Activated CD8-positive, alpha-beta T cell treated with anti-CD3 and anti-CD28 coated beads, Interleukin-2, amount 10 ng/mL, durations not matched to agents 7 days and 5 days (primary cell): ENCODE measurements around the gene ZNF609. TPM values are rescaled to one million over a fixed set of nuclear protein-coding genes. Genes with fewer than 3 reads are reported as not detected.

ENCODE experiments used
- ATAC-seq: fragments of 150-1000 bp; cut with Tn5 transposase; one replicate; pipeline ENCODE4 v1.10.0; 2021; ENCODE audit warnings: moderate library complexity
- CTCF ChIA-PET: fragments of 350-600 bp; sonication (Branson Sonifier 250); formaldehyde crosslinking; loops from one replicate; lab custom pipeline; 2021; ENCODE audit warnings: antibody characterized with exemption; lab: Charles Lee
- POLR2A ChIA-PET: fragments of 350-600 bp; sonication (Branson Sonifier 250); formaldehyde crosslinking; loops from one replicate; lab custom pipeline; 2021; ENCODE audit warnings: antibody characterized with exemption; lab: Charles Lee
- DNase-seq: peaks from one replicate; pipeline ENCODE4 v3.0.0-alpha.2; 2020
- H3K27ac Mint-ChIP-seq: one replicate; pipeline ENCODE4 v1.8.0; 2021; ENCODE audit warnings: mild to moderate bottlenecking, mixed read lengths
- H3K27me3 Mint-ChIP-seq: one replicate; pipeline ENCODE4 v1.8.0; 2021; ENCODE audit warnings: low read depth, mixed read lengths
- H3K36me3 Mint-ChIP-seq: one replicate; pipeline ENCODE4 v1.8.0; 2021; ENCODE audit warnings: low read depth, mixed read lengths
- H3K4me1 Mint-ChIP-seq: one replicate; pipeline ENCODE4 v1.8.0; 2021; ENCODE audit warnings: low read depth, mixed read lengths
- H3K4me3 Mint-ChIP-seq: one replicate; pipeline ENCODE4 v1.8.0; 2021; ENCODE audit warnings: mild to moderate bottlenecking, mixed read lengths
- H3K9me3 Mint-ChIP-seq: one replicate; pipeline ENCODE4 v1.8.0; 2022; ENCODE audit warnings: mixed read lengths; ENCODE audit not compliant: insufficient read depth
- total RNA-seq, 2 experiments: library from RNA; stranded (reverse); gene quantifications; one replicate each; pipeline ENCODE4 v1.2.3, GENCODE V29; 2021

Gene ZNF609
- total RNA-seq, 2 experiments from 2014 or later = 39.9 to 40.5 TPM

- no peaks in the 10 kb centered on the region for H3K27me3 Mint-ChIP-seq
- ChIA-PET CTCF (interaction anchor here (1.4 to 2.1 kb wide), 3 partner anchors 15 to 30 kb away, joined by 3 to 5 read pairs (median 5); no protein-coding TSS in a partner anchor), POLR2A (interaction anchor here (1.2 kb wide), 1 partner anchor 194 kb away, joined by 4 read pairs; no protein-coding TSS in a partner anchor)
- peaks cover 55% of the 10 kb centered on the region for H3K4me1 Mint-ChIP-seq
- H3K9me3 Mint-ChIP-seq = no peaks in the 10 kb centered on the region
- ATAC-seq (no peak), DNase-seq (no peak)
- H3K4me3 Mint-ChIP-seq = peak overlapping the region; percentile 62
- H3K36me3 Mint-ChIP-seq = peaks cover 14% of the 10 kb centered on the region
- peak overlapping the region; percentile 50 for H3K27ac Mint-ChIP-seq
Measured at GRCh38 chr15:64701051-64701450, 240.7 kb downstream of the ZNF609 start.

DNA sequence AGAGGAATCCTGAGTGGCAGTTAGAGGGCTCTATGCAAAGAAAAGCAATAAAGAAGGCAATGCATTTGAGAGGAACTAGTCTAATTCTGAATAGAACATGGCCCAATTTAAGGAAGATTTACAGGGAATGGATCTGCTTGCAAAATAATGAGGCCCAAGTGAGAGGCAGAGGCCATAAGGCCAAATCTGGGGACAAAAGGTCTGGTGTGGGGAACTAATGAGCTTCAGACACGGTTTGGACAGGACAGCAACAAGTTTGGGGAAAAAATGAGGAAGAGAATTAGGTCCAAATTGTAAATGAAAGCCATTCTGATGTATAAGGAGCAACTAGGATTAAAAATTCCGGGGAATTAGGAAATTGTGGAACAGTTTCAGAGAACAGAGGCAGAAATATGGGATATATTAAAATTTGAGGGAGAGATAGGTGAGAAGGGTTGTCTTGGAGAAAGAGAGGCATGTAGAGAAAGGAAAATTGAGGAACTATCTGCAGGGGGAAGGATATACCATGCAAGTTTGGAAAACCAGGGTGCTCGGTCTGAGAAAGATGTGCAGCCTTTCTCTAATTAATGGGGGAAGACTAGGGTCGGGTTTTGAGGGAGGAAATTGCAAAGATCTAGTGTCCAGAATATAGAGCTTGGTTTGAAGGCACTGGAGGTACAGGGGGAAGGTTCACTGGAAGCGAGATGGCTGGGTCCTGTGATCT is 241.3 kb downstream of the ZNF609 start:
- peak overlapping the region; percentile 62 for H3K4me3 Mint-ChIP-seq
- ChIA-PET CTCF (interaction anchor here (0.8 to 2.1 kb wide), 3 partner anchors 15 to 313 kb away, joined by 3 to 5 read pairs (median 5); no protein-coding TSS in a partner anchor), POLR2A (interaction anchor here (1.2 kb wide), 1 partner anchor 193 kb away, joined by 4 read pairs; no protein-coding TSS in a partner anchor)
- H3K27ac Mint-ChIP-seq = peak overlapping the region; percentile 50
- ATAC-seq (no peak), DNase-seq (no peak)
- peaks cover 55% of the 10 kb centered on the region for H3K4me1 Mint-ChIP-seq
- H3K36me3 Mint-ChIP-seq = peaks cover 14% of the 10 kb centered on the region
- H3K9me3 Mint-ChIP-seq = no peaks in the 10 kb centered on the region
- H3K27me3 Mint-ChIP-seq = no peaks in the 10 kb centered on the region

DNA sequence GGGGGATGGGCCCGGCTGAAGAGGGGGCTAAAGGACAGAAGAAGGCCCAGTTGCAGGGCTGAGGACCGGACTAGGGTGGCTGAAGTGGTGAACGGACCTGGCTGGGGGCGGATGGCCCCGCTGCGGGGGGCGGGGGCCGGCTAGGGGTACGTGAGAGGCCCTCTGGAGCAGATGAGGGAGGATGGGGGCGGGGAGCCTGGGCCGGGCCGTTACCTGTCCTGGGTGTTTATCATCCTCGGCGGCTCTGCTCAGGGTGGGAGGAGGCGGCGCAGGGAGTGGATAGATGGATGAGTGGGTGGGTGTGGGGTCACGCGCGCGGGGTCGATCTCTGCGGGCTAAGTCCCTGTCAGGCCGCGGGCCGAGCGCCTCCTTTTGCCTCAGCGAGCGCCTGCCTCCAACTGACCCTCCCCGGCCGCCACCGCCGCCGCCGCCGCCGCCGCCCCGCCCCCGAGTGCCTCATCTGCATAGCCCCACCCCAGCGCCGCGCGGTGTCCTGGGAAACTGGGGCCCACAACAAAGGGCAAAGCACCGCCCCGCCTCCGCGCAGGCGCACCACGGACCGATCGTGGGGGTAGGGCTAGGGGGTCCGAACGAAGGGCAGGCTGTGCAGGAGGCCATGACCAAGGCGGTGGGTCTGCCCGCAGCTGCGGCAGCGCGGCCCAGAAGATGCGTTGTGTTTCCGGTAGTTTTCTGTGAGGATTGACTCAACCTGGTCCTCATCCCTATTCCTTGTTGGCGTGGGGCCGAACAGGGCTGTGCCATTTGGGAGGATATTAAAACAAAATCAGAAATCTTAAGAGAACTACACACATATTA is 242.6 kb downstream of the ZNF609 start:
- H3K36me3 Mint-ChIP-seq = peaks cover 14% of the 10 kb centered on the region
- H3K27me3 Mint-ChIP-seq = no peaks in the 10 kb centered on the region
- peak overlapping the region; percentile 80 for H3K27ac Mint-ChIP-seq
- ATAC-seq = peak; percentile 92
- ChIA-PET POLR2A (no interaction called here), CTCF (interaction anchor here (1.4 to 2.6 kb wide), 3 partner anchors 14 to 25 kb away, joined by 3 to 16 read pairs (median 5); no protein-coding TSS in a partner anchor)
- peak; percentile 96 for DNase-seq
- H3K4me1 Mint-ChIP-seq = peaks cover 50% of the 10 kb centered on the region
- H3K4me3 Mint-ChIP-seq = peak overlapping the region; percentile 62
- no peaks in the 10 kb centered on the region for H3K9me3 Mint-ChIP-seq

DNA sequence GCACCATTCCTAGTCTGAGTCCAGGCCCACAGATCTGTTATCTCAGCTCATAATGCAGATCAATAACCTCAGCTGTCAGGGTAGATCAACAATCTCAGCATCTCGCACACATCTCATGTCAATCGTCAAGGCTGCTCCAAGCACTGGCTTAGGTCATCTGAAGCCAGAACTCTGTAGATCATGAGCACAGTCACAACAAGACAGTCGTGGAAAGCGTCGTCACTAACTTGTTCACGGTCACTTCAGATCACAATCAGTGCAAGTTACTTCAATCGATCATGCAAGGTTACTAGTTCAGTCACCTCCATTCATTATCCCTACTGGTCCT is 243.2 kb downstream of the ZNF609 start:
- no peak for DNase-seq
- Mint-ChIP-seq H3K36me3 (peaks cover 14% of the 10 kb centered on the region), H3K4me1 (peaks cover 44% of the 10 kb centered on the region), H3K4me3 (peak overlapping the region; percentile 62), H3K27ac (peak overlapping the region; percentile 80), H3K27me3 (peaks cover 2% of the 10 kb centered on the region), H3K9me3 (no peaks in the 10 kb centered on the region)
- POLR2A ChIA-PET = no interaction called here
- CTCF ChIA-PET = interaction anchor here (1.4 to 2.6 kb wide), 2 partner anchors 14 to 24 kb away, joined by 3 to 16 read pairs; no protein-coding TSS in a partner anchor
- peak; percentile 10 for ATAC-seq

GRCh38 chr15:64705006-64705405 is 244.6 kb downstream of the ZNF609 start:
- Mint-ChIP-seq H3K36me3 (peaks cover 11% of the 10 kb centered on the region), H3K4me1 (peaks cover 31% of the 10 kb centered on the region), H3K9me3 (no peaks in the 10 kb centered on the region), H3K27me3 (peaks cover 2% of the 10 kb centered on the region), H3K27ac (no peak overlapping the region), H3K4me3 (peak overlapping the region; percentile 3)
- no peak for DNase-seq
- ChIA-PET POLR2A (interaction anchor here (1.6 kb wide), 1 partner anchor 245 kb away, joined by 4 read pairs; the partner anchor contains the start of gene ZNF609), CTCF (interaction anchor here (0.6 to 2.6 kb wide), 4 partner anchors 18 to 51 kb away, joined by 3 to 16 read pairs (median 4); no protein-coding TSS in a partner anchor)
- no peak for ATAC-seq

GRCh38 chr15:64706011-64706911 is 245.9 kb downstream of the ZNF609 start:
- Mint-ChIP-seq H3K36me3 (peaks cover 4% of the 10 kb centered on the region), H3K27me3 (peaks cover 2% of the 10 kb centered on the region), H3K4me1 (peaks cover 19% of the 10 kb centered on the region), H3K9me3 (no peaks in the 10 kb centered on the region), H3K4me3 (no peak overlapping the region), H3K27ac (no peak overlapping the region)
- no peak for ATAC-seq
- POLR2A ChIA-PET = interaction anchor here (1.6 kb wide), 1 partner anchor 246 kb away, joined by 4 read pairs; the partner anchor contains the start of gene ZNF609
- DNase-seq = no peak
- CTCF ChIA-PET = interaction anchor here (1.3 kb wide), 1 partner anchor 22 kb away, joined by 7 read pairs; no protein-coding TSS in a partner anchor

- Mint-ChIP-seq H3K27me3 (peaks cover 2% of the 10 kb centered on the region), H3K4me1 (no peaks in the 10 kb centered on the region), H3K9me3 (no peaks in the 10 kb centered on the region), H3K36me3 (no peaks in the 10 kb centered on the region), H3K4me3 (no peak overlapping the region), H3K27ac (no peak overlapping the region)
- no peak for ATAC-seq
- ChIA-PET POLR2A (no interaction called here), CTCF (interaction anchor here (0.7 to 1.4 kb wide), 2 partner anchors 17 to 742 kb away, joined by 3 to 5 read pairs; no protein-coding TSS in a partner anchor)
- no peak for DNase-seq
Measured at GRCh38 chr15:64710676-64711428, 250.5 kb downstream of the ZNF609 start.

- Mint-ChIP-seq H3K4me1 (no peaks in the 10 kb centered on the region), H3K9me3 (no peaks in the 10 kb centered on the region), H3K27me3 (peaks cover 2% of the 10 kb centered on the region), H3K36me3 (no peaks in the 10 kb centered on the region), H3K27ac (no peak overlapping the region), H3K4me3 (no peak overlapping the region)
- CTCF ChIA-PET = interaction anchor here (1.1 kb wide), 1 partner anchor 16 kb away, joined by 5 read pairs; no protein-coding TSS in a partner anchor
- no peak for DNase-seq
- POLR2A ChIA-PET = no interaction called here
- ATAC-seq = no peak
Measured at GRCh38 chr15:64712353-64712752, 252.0 kb downstream of the ZNF609 start.

GRCh38 chr15:64713592-64713991 is 253.2 kb downstream of the ZNF609 start:
- Mint-ChIP-seq H3K9me3 (no peaks in the 10 kb centered on the region), H3K36me3 (no peaks in the 10 kb centered on the region), H3K4me1 (peaks cover 9% of the 10 kb centered on the region), H3K27me3 (no peaks in the 10 kb centered on the region), H3K4me3 (no peak overlapping the region), H3K27ac (no peak overlapping the region)
- no peak for ATAC-seq
- no peak for DNase-seq
- POLR2A ChIA-PET = no interaction called here
- CTCF ChIA-PET = no interaction called here

- DNase-seq (no peak), ATAC-seq (no peak)
- CTCF ChIA-PET = interaction anchor here (1.4 to 4.8 kb wide), 3 partner anchors 11 to 30 kb away, joined by 3 to 23 read pairs (median 10); no protein-coding TSS in a partner anchor
- Mint-ChIP-seq H3K27ac (no peak overlapping the region), H3K27me3 (no peaks in the 10 kb centered on the region), H3K9me3 (no peaks in the 10 kb centered on the region), H3K4me3 (no peak overlapping the region), H3K36me3 (no peaks in the 10 kb centered on the region), H3K4me1 (peaks cover 9% of the 10 kb centered on the region)
- POLR2A ChIA-PET = no interaction called here
Measured at GRCh38 chr15:64716452-64716851, 256.1 kb downstream of the ZNF609 start.
